NCI-H187 (cell line): ENCODE measurements around the gene CCDC34.
"Not testable (repeated sequence)": the region's sequence is repeated elsewhere in the genome, so short reads cannot be mapped to it uniquely, and the experiment has no call there.

Experiments used
- DNase-seq, 2 experiments: peaks; one replicate each; lab custom pipeline; 2025; lab: John Stamatoyannopoulos, UW

CCDC34 gene

DNA sequence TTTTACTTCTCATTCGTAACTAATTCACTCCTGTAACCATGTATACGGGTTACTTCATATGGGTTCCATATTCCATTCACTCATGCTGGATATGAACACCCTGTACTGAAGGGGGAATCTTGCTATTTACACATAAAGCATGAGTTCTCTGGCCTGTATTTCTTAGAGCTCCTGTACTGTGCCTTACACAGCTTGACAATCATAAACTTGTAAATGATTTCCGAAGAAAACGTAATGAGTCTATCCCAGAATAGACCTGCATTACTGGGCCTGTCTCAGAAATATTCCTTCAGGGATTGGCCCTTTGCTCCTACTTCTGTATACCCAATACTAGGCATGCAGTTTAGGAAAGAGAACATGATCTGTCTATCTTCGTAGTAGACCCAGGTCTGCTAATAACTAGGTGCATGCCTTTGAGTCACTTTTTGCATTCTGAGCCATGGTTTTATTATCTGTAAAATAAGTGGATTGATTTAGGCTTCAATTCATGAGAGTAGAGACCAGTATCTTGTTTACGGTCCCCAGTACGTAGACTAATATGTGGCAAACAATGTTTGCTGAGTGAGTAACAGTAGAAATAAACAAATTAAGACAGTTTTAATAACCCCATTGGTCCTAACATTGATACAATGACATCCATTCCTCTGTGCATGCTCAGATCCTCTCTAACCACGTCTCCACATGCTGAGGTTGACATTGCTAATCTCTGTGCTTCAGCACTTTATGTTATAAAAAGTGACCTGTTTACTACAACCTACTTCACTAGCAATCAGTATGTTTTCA, 1.2 kb downstream of the CCDC34 start:
- no peak for DNase-seq

DNA sequence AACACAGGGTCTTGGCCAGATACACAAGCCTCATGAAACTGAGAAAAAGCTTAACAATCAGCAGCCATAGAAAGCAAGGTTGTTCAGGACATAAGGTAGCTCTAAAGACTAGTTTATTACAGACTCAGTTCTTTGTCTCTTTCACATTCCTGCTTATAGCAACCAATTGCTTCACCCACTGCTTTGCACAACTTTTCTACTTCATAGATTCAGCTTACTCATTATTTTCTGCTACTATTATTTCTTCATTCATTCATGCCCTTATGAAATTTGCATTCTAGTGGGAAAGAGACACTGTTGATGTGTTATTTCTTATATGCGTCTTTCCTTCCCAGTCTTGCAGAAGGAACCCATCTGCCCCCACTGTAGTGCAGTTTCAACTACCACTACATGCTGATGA, 4.7 kb downstream of the CCDC34 start:
- no peak for DNase-seq

DNA sequence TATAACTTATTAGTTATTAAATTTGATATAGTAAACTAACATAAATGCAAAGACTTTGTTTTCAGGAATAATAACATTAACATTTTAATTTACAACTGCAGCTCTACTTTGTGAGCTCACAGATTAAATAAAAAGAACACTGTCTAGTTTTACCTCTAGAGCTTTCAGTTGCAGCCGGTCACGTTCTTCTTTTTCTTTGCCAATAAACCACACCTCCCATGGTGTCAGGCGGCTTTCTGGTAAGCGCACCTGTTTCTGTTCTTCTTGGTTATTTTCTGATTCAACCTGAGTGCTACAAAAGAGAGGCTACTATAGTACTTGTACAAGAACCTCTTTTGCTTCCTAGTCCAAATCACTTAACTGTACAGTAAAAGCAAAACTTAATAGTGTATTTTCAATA, 5.8 kb downstream of the CCDC34 start:
- DNase-seq: no peak

DNA sequence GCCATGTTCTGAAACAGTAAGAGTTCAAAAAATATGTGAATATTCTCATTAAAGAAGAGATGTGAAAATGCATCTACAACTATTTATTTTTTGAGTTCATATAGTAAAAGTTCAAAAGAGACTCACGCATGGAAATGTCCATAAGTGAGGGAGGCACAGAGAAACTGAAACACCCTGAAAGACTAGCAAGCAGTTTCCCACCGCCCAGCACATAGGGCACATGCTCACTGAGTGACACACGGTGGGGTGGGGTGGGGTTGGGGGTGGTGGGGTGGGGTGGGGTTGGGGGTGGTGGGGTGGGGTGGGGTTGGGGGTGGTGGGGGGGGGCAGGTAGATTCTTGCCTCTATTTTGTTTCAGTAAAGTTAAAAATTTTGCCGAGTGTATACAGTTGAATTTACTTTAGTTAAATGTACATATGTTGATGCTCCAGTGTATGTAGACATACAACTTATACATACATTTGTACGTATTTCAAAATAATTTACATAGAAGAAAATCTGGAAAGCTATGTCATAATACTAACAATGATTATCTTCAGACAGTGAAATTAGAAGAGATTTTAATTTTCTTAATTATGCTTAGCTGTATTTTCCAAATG, 6.3 kb downstream of the CCDC34 start:
- no peak for DNase-seq

DNA sequence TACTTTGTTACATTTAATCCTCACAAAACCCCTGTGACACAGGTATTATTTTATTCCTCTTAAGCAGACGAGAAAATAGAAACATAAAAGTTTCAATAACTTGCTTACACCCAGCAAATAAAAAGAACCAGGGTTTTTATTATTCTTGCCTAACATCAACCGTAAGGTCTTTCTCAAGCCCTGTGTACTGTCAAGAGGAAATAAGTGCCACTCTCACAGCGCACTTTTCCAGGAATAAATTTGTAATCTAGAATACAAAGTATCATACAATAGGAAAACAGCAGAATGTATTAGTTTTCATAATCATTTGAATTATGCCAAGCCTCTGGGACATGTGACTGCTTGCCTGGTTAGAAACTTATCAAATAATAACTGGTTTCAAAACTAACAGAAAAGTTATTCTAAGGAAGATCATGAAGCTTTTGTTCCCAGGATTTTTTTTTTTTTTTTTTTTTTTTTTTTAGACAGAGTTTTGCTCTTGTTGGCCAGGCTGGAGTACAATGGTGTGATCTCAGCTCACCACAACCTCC, 7.4 kb downstream of the CCDC34 start:
- no peak for DNase-seq

DNA sequence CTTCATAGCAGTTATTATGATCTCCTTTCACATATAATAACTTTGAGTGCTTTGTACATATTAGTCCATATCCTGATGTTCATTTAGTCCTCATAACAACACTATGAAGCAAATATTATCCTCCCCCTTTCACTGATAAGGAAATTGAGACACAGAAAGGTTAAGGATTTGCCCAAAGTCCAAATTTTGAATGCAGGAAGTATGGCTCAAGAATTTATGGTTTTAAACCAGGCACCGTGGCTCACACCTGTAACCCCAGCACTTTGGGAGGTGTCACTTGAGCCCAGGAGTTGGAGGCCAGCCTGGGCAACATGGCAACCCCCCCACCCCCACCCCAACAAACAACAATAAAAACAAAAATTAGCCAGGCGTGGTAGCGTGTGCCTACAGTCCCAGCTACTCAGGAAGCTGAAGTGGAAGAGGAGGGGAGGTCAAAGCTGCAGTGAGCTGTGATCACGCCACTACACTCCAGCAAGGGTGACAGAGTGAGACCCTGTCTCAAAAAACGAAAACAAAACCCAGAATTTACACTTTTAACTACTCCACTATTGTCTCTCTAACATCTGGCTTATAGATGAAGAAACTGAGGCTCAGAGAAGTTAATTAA, 8.6 kb downstream of the CCDC34 start:
- DNase-seq: no peak

DNA sequence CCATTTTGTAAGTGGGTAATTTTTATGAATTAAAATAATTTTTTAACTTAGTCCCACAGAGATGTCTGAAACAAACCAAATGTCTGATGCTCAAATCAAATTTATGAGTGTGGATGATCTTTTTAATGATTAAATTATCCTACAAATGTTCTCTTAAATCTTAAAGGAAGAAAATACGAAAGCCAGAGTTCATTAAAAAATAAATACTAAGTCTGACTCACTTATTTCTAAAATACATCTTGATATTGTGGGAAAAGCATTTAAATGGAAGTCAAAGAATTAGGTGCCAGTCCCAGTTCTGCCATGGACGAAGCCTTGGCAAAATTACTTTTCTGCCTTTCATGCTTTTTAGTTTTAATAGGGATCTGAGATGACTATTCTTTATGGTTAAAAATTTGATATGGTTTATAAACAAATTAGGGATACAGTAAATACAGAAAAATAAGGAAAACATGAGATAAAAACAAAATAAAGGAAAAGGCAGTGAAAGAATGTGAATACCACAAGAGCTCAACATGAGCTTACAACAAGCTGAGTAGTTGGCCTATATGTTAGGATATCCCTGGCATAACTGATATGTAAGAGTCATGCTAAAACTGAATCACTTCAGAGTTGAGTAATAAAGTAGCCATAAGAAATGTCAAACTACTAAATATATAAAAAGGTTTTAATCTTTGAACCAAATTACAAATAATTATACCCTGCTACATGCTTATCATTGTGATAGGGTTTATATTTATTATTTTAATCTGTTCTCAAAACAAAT, 9.2 kb downstream of the CCDC34 start:
- no peak for DNase-seq

DNA sequence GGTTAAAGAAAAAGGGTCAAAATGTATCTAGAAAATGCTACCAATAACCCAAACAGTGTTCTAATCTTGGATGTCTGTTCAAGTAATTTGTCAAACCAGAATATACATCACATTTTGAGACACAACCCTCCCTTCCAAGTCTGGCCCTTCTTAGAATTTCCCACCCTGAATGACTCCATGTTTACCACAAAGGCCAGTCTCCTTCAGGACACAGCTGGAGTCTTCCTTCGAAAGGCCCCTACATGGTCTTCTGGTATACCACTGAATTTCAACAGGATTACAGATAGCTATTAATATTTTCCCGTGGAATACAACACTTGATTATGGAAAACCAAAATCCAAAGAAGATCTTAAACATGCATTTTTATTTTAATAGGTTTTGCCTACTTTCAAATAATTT, 10.2 kb downstream of the CCDC34 start:
- DNase-seq: no peak

DNA sequence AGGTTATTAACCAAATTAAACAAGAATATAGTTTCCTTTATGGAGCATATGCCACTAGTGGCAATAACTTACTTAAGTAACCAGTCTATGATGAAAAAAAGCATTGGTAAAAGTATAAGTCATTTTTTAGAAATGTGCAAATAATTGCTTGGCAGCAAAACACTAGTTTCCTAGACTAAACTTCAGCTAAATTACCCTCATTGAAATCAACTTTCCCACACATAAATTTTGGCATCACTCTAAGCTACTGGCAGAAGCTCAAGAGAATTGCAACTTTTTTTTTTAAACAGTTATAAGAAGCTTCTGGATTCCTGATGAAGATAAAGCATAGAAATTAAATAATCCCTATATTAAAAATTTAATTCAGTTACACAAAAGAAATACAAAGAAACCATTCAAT, 12.5 kb downstream of the CCDC34 start:
- DNase-seq: no peak

DNA sequence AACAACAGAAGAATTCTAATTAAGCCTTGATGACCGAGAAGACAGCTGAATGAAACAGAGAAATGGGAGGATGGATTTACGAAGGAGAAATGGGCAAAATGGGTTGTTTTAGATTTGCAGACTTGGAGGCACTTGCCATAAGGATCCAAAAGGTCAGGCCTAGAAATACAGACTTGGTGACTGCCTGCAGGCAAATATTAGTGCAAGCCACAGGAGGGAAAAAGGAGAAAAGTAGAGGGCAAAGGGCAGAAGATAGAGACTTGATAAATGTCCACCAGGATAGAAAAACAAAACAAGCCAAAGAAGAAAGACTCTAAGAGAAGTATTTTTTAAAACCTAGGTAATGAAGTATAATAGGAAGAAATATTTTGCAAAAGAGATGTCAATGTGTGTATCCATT, 13.1 kb downstream of the CCDC34 start:
- no peak for DNase-seq

DNA sequence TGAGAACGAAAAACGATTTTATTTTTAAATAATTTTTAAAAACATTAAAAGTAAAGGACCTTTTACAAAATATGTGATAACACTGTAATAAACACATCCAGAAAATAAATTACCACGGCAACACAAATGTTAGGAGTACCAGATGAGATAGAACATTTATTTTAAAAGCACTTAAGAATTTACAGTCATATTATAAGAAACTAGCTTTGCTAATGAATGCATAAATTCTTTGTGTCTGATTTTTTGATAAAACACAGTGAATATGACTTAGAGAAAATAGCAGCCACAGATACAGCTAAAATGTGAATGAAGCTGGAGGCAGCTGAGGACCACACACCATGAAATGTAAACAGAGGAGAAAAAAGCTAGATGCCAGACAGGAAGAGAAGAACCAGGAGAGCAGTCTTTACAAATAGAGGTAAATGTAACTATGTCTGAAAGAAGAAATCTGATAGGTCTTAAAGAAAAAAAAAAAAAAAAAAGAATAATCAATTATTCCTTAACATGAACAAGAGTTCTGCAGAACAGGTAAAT, 14.6 kb downstream of the CCDC34 start:
- DNase-seq: no peak

DNA sequence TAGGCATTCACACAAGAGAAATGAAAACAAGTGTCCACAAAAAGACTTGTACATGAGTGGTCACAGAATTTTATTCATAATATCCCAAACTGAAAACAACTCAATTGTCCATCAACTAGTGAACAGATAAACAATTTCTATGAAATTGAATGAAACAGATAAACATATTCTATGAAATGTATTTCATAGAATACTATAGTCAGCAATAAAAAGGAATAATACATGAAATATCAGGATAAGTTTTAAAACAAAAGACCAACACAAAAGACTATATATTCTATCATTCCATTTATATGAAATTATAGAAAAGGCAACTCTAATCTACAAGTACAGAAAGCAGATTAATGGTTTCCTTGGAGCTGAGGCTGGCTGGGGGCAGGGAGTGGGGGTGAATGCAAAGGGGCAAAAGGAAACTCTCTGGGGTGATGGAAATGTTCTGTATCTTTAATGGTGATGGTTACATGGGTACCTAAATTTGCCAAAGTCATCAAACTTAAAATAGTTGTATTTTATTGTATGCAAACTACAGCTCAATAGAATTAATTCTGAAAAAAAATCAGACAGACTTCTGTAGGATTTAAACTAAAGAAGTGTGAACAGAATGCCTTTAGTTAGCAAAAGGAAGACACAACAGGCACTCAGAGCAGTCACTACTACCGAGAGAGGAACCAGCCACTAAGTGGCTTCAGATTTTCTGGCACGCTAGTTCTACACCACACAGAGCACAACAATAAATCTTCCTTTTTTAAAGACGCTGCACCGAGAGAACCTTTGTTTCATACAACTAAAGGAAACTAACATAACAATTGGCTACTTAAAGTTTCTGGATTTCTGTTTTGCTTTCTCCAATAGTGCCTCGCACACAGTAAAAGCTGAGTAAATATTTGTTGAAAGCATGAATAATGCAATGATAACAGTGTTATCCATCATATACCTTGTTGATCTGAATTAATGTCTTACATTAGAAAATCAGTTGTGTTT, 15.4 kb downstream of the CCDC34 start:
- no peak for DNase-seq

DNA sequence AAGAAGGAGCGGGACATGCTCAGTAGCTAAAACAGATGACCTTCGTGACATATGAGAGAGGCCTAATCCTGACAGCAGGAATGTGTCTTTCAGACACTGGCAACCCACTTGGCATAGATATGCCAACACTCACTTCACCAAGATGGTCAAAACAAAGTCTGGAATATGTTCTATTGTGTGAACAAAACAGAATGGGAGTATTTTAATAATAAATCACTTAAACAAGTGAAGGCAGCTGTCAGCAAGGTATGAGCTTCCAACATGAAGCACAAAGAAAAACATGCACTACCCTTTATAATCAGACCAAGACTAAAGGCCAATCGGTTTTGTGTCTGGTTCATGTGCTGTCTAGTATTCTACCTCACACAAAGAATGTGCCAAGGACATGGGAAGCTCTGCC, 23.1 kb downstream of the CCDC34 start:
- no peak for DNase-seq

DNA sequence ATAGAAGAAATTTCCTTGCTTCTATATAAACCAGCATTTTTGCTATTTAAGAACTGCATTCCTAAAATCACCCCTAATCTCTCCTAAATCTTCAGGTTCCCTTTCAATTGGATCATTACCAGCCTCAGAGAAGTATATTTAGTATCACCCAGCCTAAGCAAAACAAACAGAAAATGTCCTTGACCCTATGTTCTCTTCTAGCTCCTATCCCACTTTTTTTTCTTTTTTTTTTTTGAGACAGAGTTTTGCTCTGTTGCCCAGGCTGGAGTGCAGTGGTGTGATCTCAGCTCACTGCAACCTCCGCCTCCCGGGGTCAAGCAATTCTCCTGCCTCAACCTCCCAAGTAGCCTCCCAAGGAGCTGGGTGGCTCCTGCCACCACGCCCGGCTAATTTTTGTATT, 28.3 kb downstream of the CCDC34 start:
- not testable (repeated sequence) for DNase-seq

DNA sequence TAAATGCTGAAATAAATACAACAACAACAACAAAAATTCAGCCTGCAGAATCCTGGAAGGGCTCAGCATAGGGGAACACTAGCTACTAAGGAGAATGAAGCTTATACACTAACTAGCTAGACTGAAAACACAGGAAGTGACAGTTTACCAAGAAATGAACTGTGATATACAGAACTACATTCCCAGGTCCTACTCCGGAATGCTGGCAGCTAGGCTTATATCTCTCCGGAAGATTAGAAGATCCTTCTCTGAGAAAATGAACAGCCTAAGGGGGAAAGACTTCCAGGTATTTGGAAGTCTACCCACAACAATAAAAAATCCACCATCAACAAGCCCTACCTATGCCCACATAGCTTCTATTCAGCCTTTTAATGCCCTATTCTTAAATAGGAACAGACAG, 31.0 kb downstream of the CCDC34 start:
- DNase-seq: no peak

DNA sequence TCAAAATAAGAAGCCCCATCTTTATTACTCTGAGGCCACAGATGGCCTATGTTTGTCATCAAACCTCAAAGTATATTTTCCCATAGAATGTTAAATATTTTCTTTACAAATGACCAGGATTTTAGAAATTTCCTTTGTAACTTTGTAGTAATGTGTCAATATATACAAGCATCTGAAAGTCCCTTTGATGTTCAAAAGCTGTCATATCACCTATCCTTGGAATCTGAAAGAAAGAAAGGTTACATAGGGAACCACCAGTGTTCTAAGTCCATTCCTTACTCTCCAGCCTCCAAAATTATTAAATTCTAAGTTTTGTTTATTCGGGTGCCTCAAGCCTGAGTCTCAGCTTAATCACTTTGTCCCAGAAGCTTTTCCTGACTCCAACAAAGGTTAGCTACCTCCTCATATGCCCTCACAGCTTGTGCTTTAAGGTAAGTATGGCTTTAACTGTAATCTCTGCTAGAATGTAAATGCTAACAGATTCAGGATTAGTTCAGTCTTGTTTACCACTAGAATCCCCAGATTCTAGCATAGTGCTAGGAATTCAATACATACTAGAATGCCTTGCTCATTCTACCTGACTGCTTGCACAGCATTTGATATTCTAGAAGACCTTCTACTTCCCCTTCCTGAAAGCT, 32.3 kb downstream of the CCDC34 start:
- DNase-seq: no peak

DNA sequence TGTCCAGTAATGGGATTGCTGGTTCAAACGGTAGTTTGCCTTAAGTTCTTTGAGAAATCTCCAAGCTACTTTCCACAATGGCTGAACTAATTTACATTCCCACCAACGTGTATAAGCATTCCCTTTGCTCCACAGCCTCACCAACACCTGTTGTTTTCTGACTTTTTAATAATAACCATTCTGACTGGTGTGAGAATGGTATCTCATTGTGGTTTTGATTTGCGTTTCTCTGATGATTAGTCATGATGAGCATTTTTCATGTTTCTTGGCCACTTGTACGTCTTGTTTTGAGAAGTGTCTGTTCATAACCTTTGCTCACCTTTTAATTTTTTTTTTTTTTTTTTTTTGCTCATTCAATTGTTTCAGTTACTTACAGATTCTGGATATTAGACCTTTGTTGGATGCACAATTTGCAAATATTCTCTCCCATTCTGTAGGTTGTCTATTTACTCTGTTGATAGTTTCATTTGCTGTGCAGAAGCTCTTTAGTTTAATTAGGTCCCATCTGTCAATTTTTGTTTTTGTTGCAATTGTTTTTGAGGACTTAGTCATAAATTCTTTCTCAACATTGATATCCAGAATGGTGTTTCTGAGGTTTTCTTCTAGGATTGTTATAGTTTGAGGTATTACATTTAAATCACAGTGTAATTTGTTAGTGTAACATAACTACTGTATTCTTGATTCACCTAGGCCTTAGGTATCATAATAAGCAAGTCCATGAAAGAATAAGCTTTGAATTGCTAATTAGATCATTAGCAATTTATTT, 33.0 kb downstream of the CCDC34 start:
- no peak for DNase-seq

DNA sequence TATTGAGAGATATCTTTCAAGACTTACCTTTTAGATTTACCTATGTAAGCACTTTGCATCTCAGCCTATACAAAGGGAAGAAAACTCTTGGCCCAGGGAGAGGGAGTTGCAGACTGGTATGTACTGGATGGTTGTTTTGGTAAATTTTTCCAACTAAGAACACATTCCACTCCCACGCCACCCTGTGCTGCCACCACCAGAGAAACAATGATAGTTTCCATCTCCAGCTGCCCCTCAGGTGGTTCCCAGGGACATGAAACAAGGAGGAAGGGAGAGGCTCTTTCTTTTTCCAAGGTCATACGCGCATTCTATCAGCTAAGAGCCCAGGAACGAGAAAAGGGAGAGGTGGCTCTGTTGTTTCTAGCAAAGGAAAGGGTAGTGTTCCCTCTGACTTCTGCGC, 34.4 kb downstream of the CCDC34 start:
- DNase-seq: no peak

DNA sequence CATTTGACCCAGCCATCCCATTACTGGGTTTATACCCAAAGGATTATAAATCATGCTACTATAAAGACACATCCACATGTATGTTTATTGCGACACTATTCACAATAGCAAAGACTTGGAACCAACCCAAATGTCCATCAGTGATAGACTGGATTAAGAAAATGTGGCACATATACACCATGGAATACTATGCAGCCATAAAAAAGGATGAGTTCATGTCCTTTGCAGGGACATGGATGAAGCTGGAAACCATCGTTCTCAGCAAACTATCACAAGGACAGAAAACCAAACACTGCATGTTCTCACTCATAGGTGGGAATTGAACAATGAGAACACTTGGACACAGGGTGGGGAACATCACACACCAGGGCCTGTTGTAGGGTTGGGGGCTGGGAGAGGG, 36.0 kb downstream of the CCDC34 start:
- DNase-seq: not testable (repeated sequence)

DNA sequence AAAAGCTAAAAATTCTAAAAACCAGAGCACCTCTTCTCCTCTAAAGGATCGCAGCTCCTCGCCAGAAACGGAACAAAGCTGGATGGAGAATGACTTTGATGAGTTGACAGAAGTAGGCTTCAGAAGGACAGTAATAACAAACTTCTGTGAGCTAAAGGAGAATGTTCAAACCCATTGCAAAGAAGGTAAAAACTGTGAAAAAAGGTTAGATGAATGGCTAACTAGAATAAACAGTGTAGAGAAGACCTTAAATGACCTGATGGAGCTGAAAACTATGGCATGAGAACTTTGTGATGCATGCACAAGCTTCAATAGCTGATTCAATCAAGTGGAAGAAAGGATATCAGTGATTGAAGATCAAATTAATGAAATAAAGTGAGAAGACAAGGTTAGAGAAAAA, 40.8 kb downstream of the CCDC34 start:
- not testable (repeated sequence) for DNase-seq
